DMS53 (cell line): Measurements from ENCODE around the gene LHX2.
A peak's percentile ranks its signal among the peaks of the same experiment; 100 is the strongest.
"Not testable (repeated sequence)": the region's sequence is repeated elsewhere in the genome, so short reads cannot be mapped to it uniquely, and the experiment has no call there.

Experiments used
- DNase-seq: peaks from one replicate; lab custom pipeline; 2025; lab: John Stamatoyannopoulos, UW

LHX2 gene, protein sequence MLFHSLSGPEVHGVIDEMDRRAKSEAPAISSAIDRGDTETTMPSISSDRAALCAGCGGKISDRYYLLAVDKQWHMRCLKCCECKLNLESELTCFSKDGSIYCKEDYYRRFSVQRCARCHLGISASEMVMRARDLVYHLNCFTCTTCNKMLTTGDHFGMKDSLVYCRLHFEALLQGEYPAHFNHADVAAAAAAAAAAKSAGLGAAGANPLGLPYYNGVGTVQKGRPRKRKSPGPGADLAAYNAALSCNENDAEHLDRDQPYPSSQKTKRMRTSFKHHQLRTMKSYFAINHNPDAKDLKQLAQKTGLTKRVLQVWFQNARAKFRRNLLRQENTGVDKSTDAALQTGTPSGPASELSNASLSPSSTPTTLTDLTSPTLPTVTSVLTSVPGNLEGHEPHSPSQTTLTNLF

DNA sequence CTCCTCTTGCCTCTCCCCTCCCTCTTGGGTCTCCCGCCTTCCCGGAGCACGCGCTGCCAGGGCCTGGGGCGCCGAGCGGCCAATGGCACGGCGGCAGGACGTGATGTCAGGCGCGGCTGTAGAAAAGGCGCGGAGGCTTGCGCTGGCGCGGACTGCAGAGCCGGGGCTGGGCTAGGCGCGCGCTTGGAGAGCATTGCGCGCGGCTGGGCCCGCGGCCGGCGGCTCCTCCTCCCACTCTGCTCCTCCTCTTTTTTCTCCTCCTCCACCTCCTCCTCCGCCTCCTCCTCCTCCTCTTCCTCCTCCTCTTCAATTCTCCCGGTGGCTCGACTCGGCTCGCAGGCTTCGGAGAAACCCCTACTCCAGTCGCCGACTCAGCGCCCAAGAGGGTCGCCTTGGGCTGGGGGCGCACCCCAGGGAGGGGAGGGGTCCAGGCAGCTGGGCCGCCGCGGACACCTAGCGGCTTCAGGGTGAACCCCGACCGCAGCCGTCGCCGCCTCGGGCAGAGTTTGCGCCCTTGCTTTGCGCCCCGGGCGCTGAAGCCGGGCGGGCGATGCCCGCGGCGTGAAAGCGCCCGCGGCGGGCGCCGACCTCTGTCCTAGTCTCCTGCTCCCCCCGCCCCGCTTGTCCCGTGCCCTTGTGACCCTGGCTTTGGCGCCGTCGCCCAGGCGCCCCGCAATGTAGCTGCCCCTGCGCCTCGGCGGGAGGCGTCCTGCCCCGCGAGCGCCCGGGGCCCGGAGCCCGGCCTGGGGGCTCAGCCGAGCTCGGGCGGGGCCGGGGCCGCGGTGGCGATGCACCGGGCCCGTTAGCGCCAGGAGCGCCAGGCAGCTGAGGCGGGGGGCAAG is at the start of gene LHX2:
LHX2 (plus strand) TSS at position 309 of the 842 bp plus-strand sequence. CDS start 581 bp downstream, outside the sequence.
- peak; percentile 97 for DNase-seq

DNA sequence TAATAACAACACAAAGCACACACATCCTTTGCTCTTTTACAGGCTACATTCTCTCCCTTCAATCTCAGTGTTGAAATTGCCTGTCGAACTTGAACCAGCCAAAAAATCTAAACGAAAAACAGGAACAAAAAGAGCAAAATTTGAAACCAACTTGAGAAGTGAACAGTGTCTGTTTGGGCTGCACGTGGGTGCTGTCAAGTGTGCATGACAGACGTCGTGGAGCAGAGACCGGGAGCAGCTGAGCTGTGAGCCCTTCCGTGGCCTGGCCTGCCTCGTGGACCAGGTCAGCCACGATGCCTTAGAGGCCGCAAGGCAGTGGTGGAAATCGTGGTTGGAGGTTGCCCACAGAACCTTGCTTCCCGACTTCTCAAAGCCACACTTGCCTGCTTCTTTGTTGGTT is 46.8 kb upstream of the LHX2 start:
- no peak for DNase-seq

DNA sequence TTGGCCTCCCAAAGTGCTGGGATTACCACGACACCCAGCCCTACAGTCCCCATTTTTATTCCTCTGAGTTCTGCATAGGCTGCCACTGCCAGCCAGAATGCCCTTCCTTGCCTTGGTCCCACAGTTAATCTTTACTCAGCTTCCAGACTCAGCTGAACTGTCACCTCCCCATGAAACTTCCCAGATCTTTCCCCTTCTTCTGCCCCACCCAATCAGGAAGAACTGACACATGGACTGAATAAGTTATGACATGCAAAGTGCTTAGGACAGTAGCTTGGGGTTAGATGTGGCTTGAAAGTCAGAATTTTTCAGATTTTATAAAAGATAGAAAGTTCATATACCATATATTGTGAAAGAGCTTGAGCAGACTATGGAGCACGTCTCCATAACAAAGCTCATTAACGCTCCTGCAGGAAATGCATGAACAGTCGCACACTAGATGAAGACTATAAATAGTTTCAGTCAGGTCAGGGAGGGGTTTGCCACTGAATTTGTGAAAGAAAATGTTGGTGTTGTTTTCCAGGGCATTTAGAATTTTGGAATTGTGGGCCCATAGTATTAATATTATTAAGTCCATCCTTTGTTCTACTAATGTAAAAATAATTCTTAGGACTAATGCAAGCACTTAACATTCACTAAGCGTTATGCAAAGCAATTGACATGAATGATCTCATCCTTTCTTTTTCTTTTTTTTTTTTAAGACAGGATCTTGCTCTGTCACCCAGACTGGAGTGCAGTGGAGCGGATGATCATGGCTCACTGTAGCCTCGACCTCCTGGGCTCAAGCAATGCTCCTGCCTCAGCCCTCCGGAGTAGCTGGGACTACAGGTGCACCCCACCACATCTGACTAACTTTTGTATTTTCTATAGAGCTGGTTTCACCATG is 45.5 kb upstream of the LHX2 start:
- no peak for DNase-seq

DNA sequence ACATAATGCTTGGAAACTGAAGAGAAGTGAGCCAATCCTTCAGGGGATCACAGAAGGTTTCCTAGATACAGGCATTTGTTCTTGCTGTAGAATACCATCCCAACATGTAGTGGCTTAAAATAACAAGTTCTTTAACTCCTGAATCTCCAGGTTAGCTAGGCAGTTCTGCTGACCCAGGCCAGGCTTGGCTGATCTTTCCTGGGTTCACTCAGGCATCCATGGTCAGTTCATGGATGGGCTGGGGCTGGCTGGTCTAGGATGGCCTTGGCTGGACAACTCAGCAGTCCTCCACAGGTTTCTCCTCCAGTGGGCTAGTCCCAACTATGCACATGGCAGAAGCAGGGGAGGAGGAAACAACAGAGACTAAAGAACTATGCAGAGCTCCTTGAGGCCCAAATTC is 44.2 kb upstream of the LHX2 start:
- DNase-seq = no peak

DNA sequence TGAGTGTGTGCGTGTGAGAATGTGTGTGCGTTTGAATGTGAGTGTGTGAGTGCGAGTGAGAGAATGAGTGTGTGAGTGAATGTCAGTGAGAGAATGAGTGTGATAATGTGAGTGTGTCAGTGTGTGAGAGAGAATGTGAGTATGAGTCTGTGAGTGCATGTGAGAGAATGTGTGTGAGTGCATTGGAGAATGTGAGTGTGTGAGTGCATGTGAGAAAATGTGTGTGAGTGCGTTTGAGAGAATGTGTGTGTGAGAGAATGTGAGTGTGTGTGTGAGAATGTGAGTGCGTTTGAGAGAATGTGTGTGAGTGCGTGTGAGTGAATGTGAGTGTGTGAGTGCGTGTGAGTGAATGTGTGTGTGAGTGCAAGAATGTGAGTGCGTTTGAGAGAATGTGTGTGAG is 39.0 kb upstream of the LHX2 start:
- no peak for DNase-seq

DNA sequence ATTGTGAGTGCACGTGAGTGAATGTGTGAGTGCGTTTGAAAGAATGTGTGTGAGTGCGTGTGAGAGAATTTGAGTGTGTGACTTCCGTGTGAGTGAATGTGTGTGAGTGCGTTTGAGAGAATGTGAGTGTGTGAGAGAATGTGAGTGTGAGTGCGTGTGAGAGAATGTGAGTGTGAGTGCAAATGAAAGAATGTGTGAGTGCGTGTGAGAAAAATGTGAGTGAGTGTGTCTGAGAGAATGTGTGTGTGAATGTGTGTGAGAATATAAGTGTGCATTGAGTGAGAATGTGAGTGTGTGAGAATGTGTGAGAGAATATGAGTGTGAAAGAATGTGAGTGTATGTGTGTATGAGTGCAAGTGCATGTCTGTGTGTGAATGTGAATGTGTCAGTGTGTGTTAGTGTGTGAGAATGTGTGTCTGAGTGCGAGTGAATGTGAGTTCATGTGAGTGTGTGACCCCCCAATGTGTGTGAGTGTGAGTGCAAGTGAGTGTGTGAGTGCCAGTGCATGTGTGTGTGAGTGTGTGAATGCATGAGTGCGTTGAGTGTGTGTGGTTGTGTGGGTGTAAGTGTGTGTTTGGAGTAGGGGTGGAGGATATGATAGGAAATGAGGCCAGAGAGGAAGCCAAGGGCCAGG is 37.9 kb upstream of the LHX2 start:
- no peak for DNase-seq

DNA sequence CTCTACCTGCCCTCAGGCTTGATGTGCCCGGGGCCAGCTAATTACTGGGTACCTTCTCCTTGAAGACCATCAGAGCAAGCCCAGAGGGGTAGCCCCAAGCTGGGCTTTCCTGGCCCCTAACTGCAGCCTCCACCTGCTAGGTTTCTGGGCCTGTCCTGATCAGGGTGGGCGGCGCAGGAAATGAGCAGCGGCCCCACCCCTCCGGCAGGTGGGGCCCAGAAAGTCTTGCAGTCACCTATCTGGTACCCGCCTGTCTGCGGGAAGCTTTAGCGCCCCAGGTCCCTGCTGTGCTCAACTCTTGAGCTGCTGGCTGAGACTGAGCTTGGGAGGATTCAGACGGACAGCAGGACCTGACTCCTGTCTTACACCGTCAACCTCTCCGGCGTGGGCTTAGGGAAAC is 37.1 kb upstream of the LHX2 start:
- DNase-seq = no peak

DNA sequence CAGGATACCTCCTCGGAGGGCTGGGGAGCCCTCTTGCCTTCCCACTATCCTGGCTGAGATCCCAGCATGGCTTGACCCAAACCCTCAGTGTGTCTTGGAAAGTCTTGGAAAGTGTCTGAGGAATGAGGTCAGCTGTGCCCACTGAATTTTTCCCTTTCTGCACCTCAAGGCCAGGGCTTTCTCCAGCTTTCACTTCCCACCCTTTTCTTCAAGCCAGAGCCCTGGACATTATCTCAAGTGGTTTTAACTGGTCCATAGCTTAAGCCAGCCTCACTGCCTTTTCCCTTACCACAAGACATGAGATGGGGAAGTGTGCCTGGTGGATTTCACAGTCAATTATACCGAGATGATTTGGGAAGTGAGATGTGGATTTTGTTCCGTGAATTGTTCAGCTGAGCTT is 35.7 kb upstream of the LHX2 start:
- DNase-seq = no peak

DNA sequence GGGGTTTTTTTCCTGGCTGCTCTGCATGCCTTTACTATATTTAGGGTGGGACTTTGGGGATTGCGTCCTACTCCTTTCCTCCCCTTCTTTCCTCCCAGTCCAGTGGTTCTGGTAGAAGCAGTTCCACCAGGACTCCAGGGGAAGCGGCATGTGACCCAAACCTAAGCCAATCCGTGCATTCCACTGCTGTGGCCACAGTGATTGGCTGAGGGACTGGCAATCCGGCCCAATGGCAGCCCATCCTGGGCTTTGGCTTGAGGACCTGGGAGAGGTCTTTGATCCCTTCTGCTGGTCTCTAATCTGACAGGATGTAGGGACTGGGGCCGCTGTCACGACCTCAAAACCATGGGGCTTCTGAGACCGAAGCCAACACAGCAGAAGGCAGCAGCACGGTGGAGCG is 35.0 kb upstream of the LHX2 start:
- DNase-seq = not testable (repeated sequence)

DNA sequence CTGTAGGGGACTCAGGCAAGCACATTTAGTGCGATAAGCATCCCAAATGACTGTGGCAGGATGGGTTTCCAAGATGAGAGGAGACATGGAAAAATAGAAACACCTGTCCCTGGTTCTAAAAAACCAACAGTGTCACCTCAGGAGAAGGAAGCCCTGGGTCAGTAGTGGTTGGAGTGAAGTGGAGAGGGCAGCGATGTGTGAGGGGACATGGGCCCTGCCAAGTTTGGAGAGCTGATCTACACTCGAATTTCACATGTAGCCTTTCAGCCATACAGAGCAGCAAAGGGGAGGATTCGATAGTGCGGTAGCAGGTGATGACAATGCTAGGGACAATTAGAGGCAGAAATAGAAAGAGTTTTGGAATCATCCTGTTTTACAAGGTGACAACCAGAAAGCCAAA is 32.6 kb upstream of the LHX2 start:
- DNase-seq = no peak

DNA sequence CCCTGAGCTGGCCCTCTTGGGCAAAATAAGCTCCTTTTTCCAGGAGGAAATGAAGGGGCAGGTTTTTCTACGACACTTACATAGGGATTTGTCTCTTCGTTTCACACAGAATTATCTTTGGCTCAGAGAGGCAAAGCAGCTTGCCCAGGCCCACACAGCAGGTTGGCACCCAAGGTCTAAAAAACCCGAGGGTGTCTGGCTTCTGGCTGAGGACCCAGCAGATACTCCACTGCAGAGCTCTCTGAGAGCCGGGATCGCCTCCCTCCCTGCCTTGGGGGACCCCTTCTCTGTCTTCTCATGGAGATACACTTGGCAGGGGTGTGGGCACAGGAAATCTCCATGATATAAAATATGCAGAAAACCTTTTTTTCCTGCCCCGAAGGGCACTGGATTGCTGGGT is 29.0 kb upstream of the LHX2 start:
- no peak for DNase-seq

DNA sequence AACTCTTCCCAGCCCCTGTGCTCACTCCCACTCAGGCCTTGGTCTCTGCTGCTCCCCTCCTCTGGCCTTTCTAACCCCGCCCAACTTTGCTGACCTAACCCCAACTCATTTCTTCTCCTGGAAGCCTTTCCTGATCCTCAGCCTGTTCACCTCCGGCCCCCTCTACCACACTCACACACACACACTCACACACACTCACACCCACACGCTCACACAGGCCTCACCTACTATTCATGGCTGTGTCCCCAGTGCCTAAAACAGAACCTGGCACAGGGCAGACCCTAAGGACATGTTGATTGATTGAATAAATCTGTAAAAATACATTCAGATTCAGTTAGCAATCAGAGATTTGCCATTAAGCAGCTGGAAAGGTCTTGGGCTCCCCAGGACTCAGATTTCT is 28.5 kb upstream of the LHX2 start:
- no peak for DNase-seq

DNA sequence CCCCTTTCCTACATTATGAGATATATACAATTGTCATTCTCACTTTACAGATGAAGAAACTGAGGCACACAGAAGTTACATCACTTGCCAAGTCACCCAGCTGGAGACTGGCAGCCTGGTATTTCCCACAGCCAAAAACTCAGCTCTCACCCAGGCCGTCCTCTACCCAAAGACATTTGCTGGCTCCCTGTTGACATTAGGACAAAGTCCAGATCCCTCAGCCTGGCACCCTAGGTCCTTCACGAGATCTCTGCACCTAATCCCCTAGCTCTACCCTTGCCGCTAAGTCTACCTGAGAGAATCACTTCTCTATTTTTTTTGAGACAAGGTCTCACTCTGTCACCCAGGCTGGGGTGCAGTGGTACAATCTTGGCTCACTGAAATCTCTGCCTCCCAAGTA is 26.8 kb upstream of the LHX2 start:
- DNase-seq = no peak

DNA sequence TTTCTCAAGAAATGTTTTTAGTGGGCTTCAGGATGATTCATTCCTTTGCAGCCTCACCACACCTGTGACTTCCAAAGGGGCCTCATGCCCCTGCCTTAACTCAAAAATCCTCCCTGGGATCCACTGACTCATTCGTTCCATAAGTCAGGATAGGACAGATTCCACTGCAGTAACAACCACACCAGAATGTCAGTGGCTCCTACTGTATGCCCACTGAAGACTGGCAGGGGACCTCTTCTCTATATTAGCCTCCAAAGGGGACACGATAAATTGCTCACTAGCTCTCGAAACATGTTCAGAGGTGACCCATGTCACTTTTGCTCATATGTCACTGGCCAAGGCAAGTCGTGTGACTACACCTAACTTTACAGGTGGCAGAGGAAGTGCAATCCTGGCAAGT is 25.7 kb upstream of the LHX2 start:
- no peak for DNase-seq

DNA sequence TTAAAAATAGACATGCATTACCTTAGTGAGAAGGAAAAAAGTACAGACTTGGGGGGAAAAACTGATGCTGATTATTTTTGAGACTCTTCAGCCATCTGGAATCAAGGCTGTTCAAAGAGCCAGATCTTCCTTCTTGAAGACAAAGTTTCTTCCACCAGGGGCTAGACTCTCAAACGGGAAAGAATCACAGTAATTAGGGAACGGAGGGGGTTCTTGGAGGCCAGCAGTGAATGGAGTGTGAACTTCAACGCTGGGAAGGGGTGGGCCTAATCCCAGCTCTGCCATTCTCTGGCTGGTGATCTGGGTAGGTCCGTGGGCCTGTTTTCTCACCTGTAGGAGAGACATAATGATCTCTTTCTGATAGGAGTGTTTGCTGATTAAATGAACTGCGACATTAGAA is 21.1 kb upstream of the LHX2 start:
- no peak for DNase-seq

DNA sequence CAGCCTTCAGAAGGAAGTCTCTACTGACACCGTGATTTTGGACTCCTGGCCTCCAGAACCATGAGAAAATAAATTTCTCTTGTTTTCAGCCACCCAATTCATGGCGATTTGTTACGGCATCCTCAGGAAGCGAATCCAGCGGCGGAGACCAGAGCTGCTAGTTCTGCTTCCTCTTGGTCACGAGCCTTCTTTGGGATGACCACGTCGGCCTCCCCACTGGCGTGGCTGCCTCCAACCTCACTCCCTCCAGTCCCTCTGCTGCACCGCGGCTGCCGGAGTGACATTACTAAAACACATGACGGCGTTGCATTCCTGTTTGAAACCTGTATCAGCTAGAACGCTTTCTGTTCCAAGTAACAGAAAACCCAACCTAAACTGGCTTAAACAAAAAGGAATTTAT is 18.9 kb upstream of the LHX2 start:
- not testable (repeated sequence) for DNase-seq

DNA sequence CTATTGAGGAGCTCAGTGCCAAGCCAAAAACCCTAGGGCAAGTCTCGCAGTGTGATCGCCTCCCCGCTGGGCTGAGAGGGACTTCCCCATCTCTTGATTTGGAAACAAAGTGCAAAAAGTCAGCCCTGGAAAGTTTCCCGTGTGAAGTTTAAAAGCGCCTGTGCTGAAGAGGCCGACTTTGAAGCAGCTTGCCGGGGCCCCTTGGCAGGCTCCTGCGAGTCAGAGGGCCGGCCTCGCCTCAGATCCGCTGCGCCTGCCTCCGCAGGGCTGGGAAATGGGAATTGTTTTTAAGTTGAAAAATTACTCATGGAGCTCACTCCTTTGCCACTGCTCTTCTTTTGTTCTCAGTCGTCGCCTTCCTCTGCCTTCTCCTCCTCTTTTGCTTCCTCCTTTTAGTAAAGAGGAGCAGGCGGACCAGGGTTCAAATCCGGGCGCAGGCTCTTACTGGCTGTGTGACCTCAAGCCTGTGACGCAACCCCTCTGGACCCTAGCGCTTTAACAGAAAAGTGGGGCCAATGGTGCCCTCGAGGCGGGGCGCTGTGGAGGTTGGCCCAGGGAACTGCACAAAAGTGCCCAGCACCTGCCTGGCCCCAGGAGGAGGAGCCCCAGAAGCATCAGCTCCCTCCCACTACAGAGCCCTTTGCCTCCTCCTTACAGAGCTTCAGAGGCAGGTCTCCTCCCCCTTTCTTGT is 14.7 kb upstream of the LHX2 start:
- DNase-seq = no peak

DNA sequence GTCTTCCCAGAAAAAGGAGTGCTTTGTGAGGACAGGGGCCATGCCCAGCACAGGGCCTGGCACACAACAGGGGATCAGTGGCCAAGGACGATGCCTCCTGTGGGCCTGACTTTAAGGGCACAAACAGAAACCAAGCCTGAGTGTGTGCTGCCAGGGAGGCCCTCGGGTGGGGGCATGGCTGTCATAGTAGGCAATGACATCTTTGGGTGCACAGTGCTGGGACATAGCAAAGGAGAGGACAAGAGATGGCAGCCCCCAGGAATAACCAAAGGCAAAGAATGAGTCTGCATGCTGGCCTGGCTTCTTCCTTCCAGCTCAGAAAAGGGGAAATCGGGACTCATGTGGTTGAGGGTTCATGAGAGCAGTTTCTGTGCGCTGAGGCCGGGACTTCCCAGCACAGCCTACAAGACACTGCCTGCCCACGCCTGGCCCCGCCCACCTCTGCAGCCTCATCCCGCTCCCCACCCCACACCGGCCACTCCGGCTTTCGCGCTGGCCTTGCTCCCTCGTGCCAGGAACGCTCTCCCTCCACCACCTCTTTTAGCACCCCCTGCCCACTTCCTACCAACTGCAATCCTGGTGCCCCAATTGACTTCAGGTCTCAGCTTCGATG is 13.8 kb upstream of the LHX2 start:
- peak; percentile 33 for DNase-seq

DNA sequence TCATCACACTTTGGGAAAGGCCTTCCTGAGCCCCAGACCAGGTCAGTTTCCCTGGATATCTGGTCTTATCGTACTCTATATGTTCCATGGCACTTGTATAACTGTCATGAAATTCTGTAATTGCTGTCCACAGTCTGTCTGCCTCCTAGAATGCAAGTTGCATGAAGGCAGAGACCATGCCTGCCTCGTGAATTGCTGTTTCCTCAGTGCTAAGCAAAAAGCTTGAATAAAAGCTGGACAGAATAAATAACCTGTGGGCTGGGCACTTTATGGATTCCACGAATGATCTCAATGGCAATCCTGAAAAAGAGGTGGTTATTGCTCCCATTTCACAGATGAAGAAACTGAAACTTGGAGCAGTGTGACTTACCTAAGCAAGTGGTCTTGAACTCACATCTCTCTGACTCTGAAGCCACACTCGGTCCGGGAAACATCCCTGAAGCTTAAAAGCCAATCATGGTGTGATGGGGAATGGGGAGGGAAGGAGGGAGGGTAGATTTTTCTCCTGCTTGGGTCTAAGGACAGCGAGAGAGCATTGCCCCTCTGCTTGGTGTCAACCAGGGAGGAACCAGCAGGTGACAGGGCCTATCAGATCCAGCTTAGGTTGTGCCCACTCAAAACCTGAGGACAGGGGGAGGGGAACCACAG is 13.2 kb upstream of the LHX2 start:
- no peak for DNase-seq

DNA sequence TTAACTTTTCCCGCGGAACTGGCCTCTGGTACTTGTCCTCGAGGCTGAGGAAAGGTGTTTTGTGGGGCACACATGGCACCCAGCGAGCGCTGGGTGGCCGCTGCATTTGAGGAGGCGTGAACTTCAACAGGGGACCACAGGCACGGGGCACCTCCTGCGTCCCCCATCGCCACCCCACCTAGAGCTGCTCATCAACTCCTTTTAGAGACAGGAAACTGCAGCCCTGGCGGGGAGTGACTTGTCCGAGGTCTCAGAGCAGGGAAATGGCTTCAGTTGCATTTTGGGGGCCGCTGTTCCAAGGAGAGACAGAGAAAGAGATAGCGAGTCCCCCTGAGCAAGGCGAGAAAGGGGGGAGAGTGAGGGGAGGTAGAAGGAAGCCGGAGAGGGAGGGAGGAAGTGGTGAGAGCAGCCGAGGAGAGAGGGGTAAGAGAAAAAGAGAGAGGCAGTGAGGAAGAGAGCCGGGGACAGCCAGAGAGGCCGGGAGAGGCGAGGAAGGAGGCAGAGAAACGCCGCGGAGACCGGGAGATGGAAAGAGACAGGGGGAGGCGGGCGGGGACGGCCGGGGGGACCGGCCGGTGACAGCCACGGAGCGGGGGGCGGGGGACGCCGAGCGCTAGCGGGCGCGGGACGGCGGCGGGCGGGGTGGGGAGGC is 12.5 kb upstream of the LHX2 start:
- DNase-seq = peak; percentile 37
